GM19025 (cell line): ENCODE results near the gene CHCHD3.

Experiments used
- ATAC-seq: cut with Tn5 transposase; IDR thresholded peaks from one replicate; pipeline ENCODE4 v1.9.1; 2021; ENCODE audit warnings: mild to moderate bottlenecking, low read depth, moderate library complexity; ENCODE audit not compliant: unreplicated experiment

The CHCHD3 gene

GRCh38 chr7:133050200-133050995 is 31.5 kb downstream of the CHCHD3 start:
- no peak for ATAC-seq

- ATAC-seq = no peak
Measured at GRCh38 chr7:133048589-133048988, 33.3 kb downstream of the CHCHD3 start.

GRCh38 chr7:133047321-133047720 is 34.6 kb downstream of the CHCHD3 start:
- ATAC-seq = no peak

- ATAC-seq = no peak
Measured at GRCh38 chr7:133044722-133045473, 37.0 kb downstream of the CHCHD3 start.

GRCh38 chr7:133040674-133041073 is 41.2 kb downstream of the CHCHD3 start:
- ATAC-seq = no peak

- no peak for ATAC-seq
Measured at GRCh38 chr7:133040178-133040577, 41.7 kb downstream of the CHCHD3 start.

GRCh38 chr7:133039614-133040013 is 42.3 kb downstream of the CHCHD3 start:
- ATAC-seq = no peak

GRCh38 chr7:133036289-133036688 is 45.6 kb downstream of the CHCHD3 start:
- ATAC-seq = no peak

GRCh38 chr7:133035240-133035639 is 46.6 kb downstream of the CHCHD3 start:
- peak; percentile 96 for ATAC-seq

- no peak for ATAC-seq
Measured at GRCh38 chr7:133030346-133030745, 51.5 kb downstream of the CHCHD3 start.

- no peak for ATAC-seq
Measured at GRCh38 chr7:133029463-133029862, 52.4 kb downstream of the CHCHD3 start.

GRCh38 chr7:133027397-133027796 is 54.5 kb downstream of the CHCHD3 start:
- ATAC-seq = no peak

- no peak for ATAC-seq
Measured at GRCh38 chr7:133026210-133026859, 55.6 kb downstream of the CHCHD3 start.

- no peak for ATAC-seq
Measured at GRCh38 chr7:133025056-133025455, 56.8 kb downstream of the CHCHD3 start.

- no peak for ATAC-seq
Measured at GRCh38 chr7:133024596-133024995, 57.3 kb downstream of the CHCHD3 start.

- ATAC-seq = no peak
Measured at GRCh38 chr7:133023370-133024071, 58.4 kb downstream of the CHCHD3 start.

- ATAC-seq = no peak
Measured at GRCh38 chr7:133022661-133023060, 59.2 kb downstream of the CHCHD3 start.

GRCh38 chr7:133021196-133021595 is 60.7 kb downstream of the CHCHD3 start:
- ATAC-seq = no peak

GRCh38 chr7:133020496-133020895 is 61.4 kb downstream of the CHCHD3 start:
- no peak for ATAC-seq

GRCh38 chr7:133019590-133019989 is 62.3 kb downstream of the CHCHD3 start:
- no peak for ATAC-seq

- no peak for ATAC-seq
Measured at GRCh38 chr7:133016604-133017003, 65.3 kb downstream of the CHCHD3 start.
